RPMI7951 (cell line): ENCODE results near the gene CKB. TPM values are rescaled to one million over a fixed set of nuclear protein-coding genes. Genes with fewer than 3 reads are reported as not detected.

ENCODE experiments used
- DNase-seq: peaks from one replicate; pipeline ENCODE4 v3.0.0-alpha.2; 2012; ENCODE audit warnings: low read depth
- total RNA-seq: library from RNA; depleted of rRNA; stranded (reverse); fragments of >200 nt; shearing (Covaris generic); gene quantifications from 2 replicates; pipeline ENCODE4 v1.2.3, GENCODE V29; 2014

Gene CKB
- total RNA-seq, 1 experiment from 2014 or later: 8.8 TPM

DNA sequence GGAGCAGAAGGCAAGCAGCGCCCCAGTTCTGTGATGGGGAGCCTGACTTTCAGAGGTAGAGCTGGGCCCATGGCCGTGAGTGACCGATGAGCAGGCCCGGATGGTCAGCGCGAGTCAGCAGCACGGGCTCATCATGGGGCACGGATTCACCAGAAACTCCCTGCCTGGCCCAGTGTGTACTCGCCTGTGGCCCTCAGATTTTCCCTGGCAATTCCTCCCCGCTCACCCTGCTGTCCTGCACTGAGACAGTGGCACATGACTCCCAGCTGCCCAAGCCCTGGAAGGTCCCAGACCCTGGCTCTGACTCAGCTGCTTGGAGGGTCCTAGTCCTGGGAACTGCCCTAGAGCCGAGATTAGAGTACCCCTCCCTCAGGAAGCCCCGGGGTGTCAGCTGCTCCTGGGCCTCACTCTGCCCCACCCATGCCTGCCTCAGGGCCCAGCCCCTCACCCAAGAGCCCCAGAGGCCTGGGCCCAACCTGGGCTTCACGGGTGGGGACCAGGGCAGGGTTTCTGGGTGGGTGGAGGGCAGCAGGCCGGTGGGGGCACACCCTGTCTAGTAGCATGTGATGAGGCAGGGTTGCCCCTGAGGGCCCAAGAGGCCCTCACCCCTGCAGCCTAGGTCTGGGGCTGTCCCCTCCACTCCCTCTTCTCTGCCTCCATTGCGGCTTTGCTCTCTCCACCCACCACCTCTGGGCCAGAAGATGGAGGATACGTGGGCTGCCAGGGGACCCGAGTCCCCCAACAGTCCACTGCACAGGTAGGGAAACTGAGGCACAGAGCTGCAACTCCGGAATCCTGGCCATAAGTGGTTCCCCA lies 14.8 kb upstream of the CKB start:
- no peak for DNase-seq

DNA sequence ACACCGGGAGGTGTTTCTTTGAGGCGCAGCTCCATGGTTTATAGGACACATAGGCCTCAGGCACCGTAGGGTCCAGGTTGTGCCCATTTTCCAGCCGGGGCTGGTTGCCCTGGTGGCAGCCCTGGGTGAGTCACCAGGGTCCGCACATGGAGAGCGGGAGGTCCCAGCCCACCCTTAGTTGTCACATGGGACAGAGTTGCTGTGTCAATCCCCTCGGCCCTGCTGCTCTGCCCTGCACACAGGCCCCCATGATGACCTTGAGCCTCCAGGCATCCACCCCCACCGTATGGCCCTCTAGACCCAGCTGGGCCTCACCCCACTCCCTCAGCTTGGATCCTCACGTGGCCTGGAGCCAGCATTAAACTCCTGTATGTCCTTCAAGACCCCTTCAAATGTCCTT lies 14.1 kb upstream of the CKB start:
- DNase-seq: no peak

DNA sequence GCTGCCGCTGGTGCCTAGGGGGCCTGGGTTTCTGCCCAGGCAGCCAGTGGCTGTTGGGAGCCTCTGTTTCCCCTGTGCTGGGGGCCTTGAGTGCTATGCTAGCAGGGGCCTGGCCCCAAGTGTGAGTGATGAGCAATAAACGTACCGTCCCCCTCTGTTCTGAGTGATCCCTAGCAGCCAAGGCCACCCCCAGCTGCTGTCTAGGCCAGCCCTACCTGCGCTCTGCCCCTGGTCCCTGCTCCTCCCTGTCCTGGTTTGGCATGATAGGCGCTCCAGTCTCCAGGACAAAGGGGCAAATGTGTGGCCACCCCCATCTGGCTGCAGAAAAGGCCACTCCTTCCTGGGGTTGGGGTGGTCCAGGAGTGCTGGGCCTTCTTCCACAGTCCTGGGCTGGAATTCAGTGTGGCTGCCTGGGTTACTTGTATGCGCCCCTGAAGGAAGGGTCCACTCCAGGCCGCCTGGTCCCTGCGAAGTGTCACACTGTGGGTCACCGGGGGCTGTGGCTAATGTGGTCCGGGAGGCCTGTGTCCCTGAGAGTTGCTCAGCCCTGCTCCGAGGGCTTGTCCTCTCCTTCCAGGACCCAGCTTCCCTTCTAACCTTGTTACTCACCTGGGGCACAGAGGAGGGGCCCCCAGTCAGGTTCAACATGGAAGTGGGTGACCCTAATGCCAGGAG lies 13.4 kb upstream of the CKB start:
- DNase-seq: no peak

DNA sequence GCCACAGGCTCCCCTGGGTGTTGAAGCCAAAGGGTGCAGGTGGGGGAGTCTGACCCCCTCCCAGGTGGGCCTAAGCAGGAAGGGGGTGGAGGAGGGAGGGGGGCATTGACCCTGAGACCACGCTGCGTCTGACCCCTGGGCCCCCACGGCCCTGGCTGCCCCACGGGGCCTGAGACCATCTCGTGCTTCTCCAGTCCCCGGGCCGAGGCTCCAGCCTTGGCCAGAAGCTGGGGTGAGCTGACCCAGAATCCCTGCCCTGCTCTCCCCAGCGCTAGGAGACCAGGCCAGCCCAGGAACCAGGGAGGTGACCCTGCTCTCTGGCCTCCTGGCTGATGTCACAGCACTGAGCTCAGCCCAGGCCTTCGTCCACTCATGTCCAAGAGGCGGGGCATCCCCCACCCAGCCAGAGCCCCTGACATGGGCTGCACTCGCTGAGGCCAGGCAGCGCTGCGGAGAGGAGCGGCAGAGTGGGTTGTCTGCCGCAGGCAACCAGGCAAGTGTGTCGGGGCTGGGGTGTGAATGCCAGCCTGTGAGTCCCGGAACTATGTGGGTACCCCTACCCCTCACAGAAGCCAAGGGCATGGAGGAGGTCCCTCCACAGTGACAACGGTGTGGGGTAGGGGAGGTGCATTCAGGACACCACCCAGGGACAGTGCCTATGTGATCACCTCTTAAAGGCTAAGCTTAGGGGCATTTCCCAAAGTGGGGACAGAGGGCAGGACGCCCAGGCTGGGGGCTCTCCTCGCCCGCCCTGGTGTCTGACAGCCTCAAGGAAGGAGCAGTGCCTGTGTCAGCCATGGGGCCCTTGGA lies 12.7 kb upstream of the CKB start:
- no peak for DNase-seq

DNA sequence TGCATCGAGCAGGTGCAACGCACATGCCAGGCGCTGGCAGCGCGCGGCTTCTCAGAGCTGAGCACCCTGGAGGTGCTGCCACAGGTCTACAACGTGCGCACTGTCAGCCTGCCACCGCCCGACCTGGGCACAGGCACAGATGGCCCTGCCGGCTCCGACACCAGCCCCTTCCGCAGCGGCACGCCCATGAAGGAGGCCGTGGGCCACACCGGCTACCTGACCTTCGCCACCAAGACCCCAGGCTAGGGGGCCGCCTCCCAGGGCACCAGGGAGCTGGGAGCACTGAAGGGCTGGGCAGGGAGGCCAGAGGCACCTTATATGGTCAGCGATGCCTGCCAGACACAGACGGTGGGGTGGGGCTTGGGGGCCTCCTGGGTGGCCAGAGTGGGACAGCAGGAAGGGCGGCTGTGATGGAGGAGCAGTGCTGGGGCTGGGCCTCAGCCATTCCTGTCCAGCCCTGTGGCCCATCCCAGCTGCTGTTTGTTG lies 12.0 kb upstream of the CKB start:
- no peak for DNase-seq

DNA sequence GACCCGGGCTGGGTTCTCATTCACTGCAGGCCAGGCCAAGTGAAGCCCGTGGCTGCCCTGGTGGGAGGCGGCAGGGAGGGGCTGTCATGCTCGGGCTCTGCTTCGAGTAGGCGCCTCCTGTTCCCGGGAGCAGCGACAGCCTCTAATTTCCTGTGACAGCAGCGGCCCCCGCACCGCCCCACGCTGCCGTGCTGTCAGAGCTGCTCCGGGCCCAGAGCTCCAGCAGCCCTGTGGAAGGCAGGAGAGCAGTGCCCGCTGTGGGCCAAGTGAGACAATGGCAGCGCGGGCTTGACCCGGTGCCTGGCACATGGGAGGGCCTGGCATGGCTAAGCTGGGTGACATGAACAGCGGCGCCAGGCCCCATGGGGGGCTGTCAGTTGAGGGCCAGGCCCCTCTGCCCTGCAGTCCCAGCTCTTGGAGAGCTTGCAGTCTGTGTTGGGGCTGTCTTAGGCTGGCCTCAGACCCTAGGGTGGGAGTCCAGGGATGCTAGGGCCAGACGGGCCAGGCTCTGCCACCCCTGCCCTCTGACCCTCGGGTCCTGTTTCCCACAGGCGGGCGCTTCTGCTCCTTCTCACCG lies 11.5 kb upstream of the CKB start:
- DNase-seq: no peak

DNA sequence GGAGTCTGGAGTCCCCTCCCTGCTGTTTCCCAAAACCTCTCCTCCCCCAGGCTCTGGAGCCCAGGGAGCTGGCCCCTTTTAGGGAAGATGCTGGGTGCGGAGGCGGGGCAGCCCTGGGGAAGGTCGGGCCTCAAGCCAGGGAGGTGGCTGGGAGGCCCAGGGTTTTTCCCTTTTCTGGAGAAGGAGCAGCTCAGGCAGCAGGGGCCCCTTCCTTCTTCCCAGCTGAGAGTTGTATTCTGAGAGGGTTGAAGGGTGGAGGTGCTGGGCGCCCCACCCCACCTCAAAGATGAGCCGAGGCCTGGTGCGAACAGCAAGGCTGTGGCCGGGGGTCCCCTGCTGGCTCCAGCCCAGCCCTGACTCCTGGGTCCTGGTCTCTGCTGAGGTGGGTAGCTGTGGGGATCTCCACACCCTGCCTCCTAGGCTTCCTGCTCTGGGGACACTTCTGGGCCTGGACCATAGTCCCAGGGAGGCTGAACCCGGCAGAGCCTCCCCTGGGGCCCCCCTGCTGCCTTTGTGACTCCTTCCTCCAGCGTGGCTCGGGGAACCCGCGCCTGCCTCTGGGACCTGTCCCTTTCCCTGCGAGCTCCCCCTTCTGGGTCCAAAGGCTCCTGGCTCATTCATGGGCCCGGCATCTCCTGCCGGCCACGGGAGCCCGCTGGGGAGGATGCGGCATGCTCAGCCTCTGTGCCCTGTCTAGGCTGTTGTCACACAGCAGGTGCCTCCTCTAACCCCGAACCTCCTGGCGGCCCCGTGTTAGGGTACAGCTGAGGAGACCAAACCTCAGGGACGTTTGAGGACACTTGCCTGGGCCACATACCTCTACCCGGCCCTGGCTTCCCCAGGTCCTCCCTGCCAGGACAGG lies 10.7 kb upstream of the CKB start:
- DNase-seq: no peak

DNA sequence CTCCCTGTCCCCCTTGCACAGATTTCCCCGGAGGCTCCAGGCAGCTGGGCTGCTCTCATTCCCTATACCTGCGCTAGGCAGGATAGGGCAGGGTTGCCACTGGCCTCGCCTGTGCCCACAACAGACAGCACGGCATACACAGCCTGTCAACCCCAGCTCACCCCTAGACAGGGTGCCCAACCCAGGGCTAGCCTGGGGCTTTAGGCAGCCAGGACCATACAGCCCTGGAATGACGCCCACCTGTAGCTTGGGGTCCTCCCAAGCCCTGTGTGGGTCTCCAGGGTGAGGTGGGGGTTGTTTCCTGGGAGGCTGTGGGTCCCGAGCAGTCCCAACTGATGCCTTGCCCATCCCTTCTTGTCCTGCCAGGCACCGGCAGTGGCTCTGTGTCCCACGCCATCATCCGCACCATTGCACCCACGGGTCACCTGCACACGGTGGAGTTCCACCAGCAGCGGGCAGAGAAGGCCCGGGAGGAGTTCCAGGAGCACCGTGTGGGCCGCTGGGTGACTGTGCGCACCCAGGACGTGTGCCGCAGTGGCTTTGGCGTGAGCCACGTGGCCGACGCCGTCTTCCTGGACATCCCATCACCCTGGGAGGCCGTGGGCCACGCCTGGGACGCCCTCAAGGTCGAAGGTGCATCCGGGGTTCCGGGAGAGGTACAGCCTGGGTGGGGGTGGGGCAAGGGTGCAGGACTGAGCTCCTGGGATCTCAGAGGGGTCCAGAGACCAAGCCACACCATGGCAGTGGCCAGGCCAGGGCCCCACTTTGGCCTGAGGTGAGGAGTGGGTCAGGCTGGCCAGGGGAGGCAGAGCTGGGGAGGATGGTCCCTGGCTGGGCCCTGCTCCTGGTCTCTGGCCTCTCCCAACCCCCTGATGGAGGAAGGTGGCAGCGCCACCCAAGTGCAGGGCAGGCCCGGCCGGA lies 9.8 kb upstream of the CKB start:
- DNase-seq: no peak

DNA sequence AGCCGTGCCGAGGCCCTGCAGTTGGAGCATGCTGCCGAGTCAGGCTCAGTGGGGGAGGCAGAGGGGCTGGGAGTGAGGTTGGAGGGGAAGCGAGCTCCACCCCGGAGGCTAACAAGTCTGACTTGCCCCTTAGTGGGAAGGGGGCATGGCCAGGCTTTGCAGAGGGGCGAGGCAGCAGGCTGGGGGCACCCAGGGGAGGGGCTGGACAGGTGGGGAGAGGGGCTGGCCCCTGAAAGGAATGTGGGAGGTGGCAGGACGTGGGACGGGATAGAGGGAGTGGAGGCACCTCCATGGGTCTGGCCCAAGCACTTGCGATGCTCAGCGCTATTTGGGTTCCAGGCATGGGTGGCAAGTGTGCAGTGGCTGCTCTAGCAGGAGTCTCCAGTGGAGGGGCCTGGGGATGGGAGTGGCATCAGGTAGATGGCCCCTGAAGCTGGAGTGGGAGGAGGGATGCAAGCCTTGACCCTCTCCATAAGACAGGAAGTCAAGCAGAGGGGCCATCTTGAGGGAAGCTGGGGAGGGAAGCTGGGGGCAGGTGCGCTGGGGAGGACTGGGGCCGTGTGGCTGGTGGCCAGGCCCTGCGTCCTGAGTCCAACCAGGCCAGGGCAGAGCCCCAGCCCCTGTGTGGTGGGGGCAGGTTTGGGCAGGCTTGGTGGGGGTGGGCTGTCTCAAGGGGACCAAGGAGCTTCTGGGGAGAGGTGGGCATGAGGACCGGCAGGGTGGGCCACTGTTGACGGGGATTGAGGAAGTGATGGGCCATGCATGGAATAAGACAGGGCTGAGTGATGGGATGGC lies 9.0 kb upstream of the CKB start:
- DNase-seq: no peak

DNA sequence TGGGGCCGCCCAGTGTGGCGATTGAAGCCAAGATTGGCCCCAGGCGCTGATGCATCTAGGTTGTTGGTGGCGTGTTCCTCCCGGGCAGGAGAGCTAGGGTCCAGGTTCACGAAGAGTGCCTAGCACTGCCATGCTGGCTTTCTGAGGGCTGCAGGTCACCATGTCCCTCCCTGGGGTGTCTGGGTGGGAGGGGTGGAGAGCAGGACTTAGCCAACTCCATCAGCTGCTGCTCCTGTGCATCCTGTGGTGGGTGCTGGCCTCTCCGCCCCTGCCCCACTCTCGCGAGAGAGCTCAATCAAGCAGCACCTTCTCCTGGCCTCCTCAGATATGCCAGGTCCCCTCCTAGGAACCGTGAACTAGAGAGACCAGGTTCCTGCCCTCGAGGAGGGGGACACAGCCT lies 8.2 kb upstream of the CKB start:
- DNase-seq: no peak

DNA sequence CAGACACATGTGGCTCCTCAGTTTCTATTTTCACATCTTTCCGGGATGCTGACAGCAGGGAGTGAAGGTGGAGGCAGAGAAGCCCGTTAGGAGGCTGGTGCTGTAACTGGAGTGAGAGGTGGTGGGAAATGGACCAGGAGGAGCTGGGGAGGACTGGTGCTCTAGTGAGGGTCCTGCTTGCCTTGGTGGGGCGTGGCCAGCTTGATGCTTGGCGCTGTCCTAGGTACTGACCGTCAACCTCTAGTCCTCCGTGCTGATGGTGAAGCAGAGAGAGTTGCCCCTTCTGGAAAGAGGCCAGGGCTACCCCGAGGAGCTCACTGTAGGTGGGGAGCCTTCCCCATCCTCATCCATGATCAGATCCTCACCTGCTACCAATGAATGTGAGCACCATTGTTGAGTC lies 7.8 kb upstream of the CKB start:
- DNase-seq: no peak

DNA sequence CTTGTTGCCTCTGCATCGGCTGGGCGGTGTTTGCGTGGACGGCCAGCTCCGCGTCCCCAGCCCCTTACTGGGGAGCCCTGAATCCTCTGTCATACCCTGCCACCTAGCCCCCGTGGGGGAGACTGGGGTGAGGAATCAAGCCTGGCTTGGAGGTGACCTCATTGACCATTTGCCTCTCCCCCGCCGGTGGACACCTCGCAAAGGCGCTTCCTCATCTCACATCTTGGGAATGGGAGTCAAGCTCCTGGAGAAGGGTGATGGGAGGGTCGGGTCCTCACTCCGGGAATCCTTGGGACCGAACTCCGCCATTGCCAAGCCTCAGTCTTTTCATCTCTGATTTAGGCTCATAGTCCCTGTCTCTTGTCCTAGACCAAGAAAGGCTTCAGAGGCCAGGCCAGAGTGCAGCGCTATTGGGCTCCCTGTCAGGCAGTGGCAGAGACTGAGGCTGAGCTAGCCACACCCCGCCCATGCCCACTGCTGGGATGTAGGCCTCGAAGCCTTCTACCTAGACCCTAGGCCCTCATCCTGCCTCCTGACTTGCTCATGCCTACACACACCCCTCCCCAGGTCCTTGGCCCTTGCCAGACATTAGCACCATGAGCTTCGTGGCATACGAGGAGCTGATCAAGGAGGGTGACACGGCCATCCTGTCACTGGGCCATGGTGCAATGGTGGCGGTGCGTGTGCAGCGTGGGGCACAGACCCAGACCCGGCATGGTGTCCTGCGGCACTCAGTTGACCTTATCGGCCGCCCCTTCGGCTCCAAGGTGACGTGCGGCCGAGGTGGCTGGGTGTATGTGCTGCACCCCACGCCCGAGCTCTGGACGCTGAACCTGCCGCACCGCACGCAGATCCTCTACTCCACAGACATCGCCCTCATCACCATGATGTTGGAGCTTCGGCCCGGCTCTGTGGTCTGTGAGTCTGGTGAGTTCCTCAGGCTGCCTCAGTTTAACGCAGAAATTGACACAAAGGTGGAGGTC lies 7.0 kb upstream of the CKB start:
- DNase-seq: no peak

DNA sequence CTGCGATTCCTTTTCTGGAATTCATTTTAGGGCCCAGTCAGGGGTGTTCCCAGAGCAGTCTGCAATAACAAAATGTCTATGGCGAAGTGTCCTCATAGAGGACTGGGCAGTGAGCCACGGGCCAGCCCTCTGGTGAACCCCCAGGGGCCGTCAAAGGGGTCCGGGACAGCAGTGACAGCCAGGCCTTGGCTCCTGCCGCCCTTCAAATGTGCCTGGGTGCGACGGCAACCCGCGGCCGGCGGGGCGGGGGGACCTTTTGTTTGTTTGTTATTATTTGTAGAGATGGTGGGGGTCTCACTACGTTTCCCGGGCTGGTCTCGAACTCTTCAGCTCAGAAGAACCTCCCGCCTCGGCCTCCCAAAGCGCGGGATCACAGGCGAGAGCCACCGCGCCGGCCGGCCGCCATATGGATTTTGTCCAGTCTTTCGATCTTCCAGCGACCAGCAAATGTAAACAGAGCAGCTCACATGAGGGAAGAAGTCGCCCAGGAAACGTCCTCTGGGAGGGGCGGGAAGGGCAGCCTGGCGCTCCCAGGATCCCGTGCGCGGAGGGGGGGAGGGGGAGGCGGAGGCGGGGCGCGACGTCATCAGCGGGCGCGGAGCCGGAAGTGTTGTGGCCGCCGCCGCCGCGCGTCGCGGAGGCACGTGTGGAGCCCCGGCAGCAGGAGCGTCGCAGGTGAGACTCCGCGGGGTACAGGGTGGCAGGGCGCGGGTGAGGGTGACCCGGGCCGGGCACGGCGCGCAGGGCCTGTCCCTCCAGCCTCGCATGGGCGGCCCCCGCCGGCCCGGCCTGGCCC lies 6.2 kb upstream of the CKB start, which contains the start of gene TRMT61A:
TRMT61A (plus strand) TSS at position 610 of the 796 bp plus-strand sequence. CDS start 783 bp downstream, outside the sequence.
- DNase-seq: peak; percentile 90

DNA sequence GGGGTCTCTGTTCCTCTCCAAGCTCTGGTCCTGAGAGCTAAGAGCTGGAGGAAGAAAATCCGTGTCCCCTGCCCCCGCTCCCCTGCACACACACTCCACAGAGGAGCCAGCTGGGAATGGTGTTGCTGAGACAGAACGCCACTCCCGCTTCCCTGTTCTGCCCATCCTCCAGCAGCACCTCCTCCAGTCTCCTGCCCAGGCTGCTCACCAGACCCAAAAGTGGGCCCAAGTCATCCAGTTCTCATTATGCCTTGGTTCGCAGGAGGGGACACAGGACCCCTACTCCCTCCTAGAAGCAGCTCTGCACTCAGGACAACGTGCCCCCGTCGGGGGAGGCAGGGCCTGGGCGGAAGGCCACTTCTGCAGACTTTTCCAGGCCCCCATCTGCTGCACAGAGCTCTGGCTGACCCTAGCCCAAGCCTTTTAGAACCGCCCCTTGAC lies 5.5 kb upstream of the CKB start:
- no peak for DNase-seq

DNA sequence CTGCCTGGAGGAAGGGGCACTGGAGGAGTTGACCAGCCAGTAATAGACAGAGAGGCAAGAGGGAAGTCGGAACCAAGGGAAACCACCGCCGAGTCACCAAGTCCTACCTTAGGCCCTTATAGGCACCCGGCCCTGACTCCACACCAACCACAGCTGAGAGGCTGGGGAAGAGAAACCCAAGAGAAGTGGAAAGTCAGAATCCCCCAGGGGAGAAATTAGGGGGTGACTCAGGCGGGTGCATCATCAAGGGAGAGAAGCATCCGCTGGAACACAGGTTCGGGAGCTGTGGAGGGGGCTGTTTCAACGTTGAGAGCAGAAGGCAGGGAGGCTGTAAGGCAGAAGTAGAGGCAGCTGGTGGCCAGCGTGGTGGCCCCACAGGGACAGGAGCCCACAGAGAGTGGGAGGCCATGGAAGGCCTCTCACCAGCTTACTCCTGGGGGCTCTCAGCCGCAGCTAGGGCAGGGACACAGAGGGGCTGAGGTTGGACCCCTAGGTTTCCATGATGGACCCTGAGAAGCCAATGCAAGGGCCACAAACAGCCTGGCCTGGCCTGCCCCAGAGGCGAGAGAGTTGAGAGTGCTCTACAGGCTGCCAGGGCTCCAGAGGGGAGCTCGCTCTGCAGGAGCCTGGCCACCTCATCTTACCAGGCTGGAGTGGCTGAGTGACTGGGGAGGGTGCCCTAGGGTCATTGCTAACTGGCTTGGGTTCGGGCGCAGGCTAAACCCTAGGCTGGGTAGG lies 4.9 kb upstream of the CKB start:
- peak; percentile 80 for DNase-seq

DNA sequence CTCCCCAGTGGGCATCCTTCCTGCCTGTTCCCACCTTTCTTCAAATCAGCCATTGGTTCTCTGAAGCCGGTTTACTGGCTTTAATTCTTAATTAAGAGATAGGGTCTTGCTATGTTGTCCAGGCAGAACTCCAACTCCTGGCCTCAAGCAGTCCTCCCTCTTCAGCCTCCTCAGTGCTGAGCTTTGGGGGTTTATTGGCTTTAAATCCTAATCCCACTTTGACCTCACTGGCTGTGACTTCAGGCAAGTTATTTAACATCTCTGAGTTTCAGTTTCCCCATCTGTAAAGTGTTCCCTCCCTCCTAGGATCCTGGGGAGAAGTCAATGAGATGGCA lies 4.3 kb upstream of the CKB start:
- DNase-seq: no peak
